ENCODE measurements around the gene RBM28. TPM values are rescaled to one million over a fixed set of nuclear protein-coding genes. Genes with fewer than 3 reads are reported as not detected.

RBM28 gene
- total RNA-seq, 1 experiment from 2014 or later: 45.3 TPM

- POLR2A ChIA-PET (ENCODE audit: unreplicated experiment): no interaction called here
- intact Hi-C loops (cut with micrococcal nuclease): no loop called here
- DNase-seq: peak; percentile 19
- Histone ChIP-seq H3K36me3 (ENCODE audit: low read depth, low read length) (no peaks in the 10 kb centered on the region), H3K79me2 (ENCODE audit: low read length) (no peaks in the 10 kb centered on the region), H3F3A (ENCODE audit: low read length, unreplicated experiment) (no peaks in the 10 kb centered on the region), H3K9ac (ENCODE audit: low read length) (no peak overlapping the region), H3K4me3 (ENCODE audit: low read length) (no peak overlapping the region), H2AFZ (ENCODE audit: low read length) (no peak overlapping the region), H3K9me3 (ENCODE audit: low read length) (no peaks in the 10 kb centered on the region), H3K4me1 (ENCODE audit: insufficient read depth, low read length) (peaks cover 9% of the 10 kb centered on the region), H4K20me1 (ENCODE audit: low read length) (no peaks in the 10 kb centered on the region), H3K27ac (ENCODE audit: low read length) (no peak overlapping the region), H3K27me3 (ENCODE audit: low read length) (no peaks in the 10 kb centered on the region), H3K4me2 (ENCODE audit: low read length) (no peak overlapping the region), H3K9me2 (replicated peaks; ENCODE audit: low read length) (no peaks in the 10 kb centered on the region)
- CTCF ChIA-PET: interaction anchor here (0.6 kb wide), 1 partner anchor 15 kb away, joined by 3 read pairs; no protein-coding TSS in a partner anchor
- no peak for ATAC-seq
- TF ChIP-seq EZH2phosphoT487 (IDR thresholded peaks at IDR 0.05; ENCODE audit: borderline replicate concordance, low read length) (no peak), EZH2 (IDR thresholded peaks at IDR 0.05; ENCODE audit: low read length, unreplicated experiment) (no peak), CTCF (conservative IDR thresholded peaks at IDR 0.05; ENCODE audit: low read depth, low read length) (no peak)
- no TSS peak for BruUV-seq (replicated peaks)
Observed at GRCh38 chr7:128357217-128357613, 13.5 kb upstream of the RBM28 start.

- Histone ChIP-seq H2AFZ (ENCODE audit: low read length) (no peak overlapping the region), H3K27me3 (ENCODE audit: low read length) (no peaks in the 10 kb centered on the region), H3K9me2 (replicated peaks; ENCODE audit: low read length) (no peaks in the 10 kb centered on the region), H4K20me1 (ENCODE audit: low read length) (no peaks in the 10 kb centered on the region), H3K36me3 (ENCODE audit: low read depth, low read length) (no peaks in the 10 kb centered on the region), H3K4me2 (ENCODE audit: low read length) (no peak overlapping the region), H3K9me3 (ENCODE audit: low read length) (no peaks in the 10 kb centered on the region), H3K4me1 (ENCODE audit: insufficient read depth, low read length) (peaks cover 9% of the 10 kb centered on the region), H3K27ac (ENCODE audit: low read length) (no peak overlapping the region), H3K9ac (ENCODE audit: low read length) (no peak overlapping the region), H3K4me3 (ENCODE audit: low read length) (no peak overlapping the region), H3F3A (ENCODE audit: low read length, unreplicated experiment) (no peaks in the 10 kb centered on the region), H3K79me2 (ENCODE audit: low read length) (no peaks in the 10 kb centered on the region)
- no TSS peak for BruUV-seq (replicated peaks)
- POLR2A ChIA-PET (ENCODE audit: unreplicated experiment): no interaction called here
- no peak for ATAC-seq
- TF ChIP-seq EZH2 (IDR thresholded peaks at IDR 0.05; ENCODE audit: low read length, unreplicated experiment): no peak
- TF ChIP-seq CTCF (conservative IDR thresholded peaks at IDR 0.05; ENCODE audit: low read depth, low read length): no peak
- no peak for TF ChIP-seq EZH2phosphoT487 (IDR thresholded peaks at IDR 0.05; ENCODE audit: borderline replicate concordance, low read length)
- CTCF ChIA-PET: no interaction called here
- DNase-seq: no peak
- intact Hi-C loops (cut with micrococcal nuclease): no loop called here
Observed at GRCh38 chr7:128356546-128357216, 13.0 kb upstream of the RBM28 start.

GRCh38 chr7:128353610-128354009 is 9.9 kb upstream of the RBM28 start:
- no peak for ATAC-seq
- H3K27ac ChIP-seq (ENCODE audit: low read length): no peak overlapping the region
- H3K9me3 ChIP-seq (ENCODE audit: low read length): no peaks in the 10 kb centered on the region
- no peak for DNase-seq
- ChIA-PET POLR2A (ENCODE audit: unreplicated experiment) (no interaction called here), CTCF (no interaction called here)
- no peak overlapping the region for H3K4me2 ChIP-seq (ENCODE audit: low read length)
- H3K79me2 ChIP-seq (ENCODE audit: low read length): no peaks in the 10 kb centered on the region
- TF ChIP-seq EZH2phosphoT487 (IDR thresholded peaks at IDR 0.05; ENCODE audit: borderline replicate concordance, low read length) (no peak), EZH2 (IDR thresholded peaks at IDR 0.05; ENCODE audit: low read length, unreplicated experiment) (no peak), CTCF (conservative IDR thresholded peaks at IDR 0.05; ENCODE audit: low read depth, low read length) (no peak)
- H3K9ac ChIP-seq (ENCODE audit: low read length): no peak overlapping the region
- no peaks in the 10 kb centered on the region for H3K36me3 ChIP-seq (ENCODE audit: low read depth, low read length)
- no peak overlapping the region for H3K4me3 ChIP-seq (ENCODE audit: low read length)
- H3K9me2 ChIP-seq (replicated peaks; ENCODE audit: low read length): no peaks in the 10 kb centered on the region
- H3F3A ChIP-seq (ENCODE audit: low read length, unreplicated experiment): no peaks in the 10 kb centered on the region
- no TSS peak for BruUV-seq (replicated peaks)
- H3K4me1 ChIP-seq (ENCODE audit: insufficient read depth, low read length): peaks cover 9% of the 10 kb centered on the region
- intact Hi-C loops (cut with micrococcal nuclease): no loop called here
- no peak overlapping the region for H2AFZ ChIP-seq (ENCODE audit: low read length)
- no peaks in the 10 kb centered on the region for H4K20me1 ChIP-seq (ENCODE audit: low read length)
- no peaks in the 10 kb centered on the region for H3K27me3 ChIP-seq (ENCODE audit: low read length)

Data from PC-3 (cell line).